Measurements from ENCODE around the gene GALE. TPM values are rescaled to one million over a fixed set of nuclear protein-coding genes. Genes with fewer than 3 reads are reported as not detected.

Gene GALE
- polyA plus RNA-seq, 3 donors = 17.6 to 21.9 (median 18.0) TPM

DNA sequence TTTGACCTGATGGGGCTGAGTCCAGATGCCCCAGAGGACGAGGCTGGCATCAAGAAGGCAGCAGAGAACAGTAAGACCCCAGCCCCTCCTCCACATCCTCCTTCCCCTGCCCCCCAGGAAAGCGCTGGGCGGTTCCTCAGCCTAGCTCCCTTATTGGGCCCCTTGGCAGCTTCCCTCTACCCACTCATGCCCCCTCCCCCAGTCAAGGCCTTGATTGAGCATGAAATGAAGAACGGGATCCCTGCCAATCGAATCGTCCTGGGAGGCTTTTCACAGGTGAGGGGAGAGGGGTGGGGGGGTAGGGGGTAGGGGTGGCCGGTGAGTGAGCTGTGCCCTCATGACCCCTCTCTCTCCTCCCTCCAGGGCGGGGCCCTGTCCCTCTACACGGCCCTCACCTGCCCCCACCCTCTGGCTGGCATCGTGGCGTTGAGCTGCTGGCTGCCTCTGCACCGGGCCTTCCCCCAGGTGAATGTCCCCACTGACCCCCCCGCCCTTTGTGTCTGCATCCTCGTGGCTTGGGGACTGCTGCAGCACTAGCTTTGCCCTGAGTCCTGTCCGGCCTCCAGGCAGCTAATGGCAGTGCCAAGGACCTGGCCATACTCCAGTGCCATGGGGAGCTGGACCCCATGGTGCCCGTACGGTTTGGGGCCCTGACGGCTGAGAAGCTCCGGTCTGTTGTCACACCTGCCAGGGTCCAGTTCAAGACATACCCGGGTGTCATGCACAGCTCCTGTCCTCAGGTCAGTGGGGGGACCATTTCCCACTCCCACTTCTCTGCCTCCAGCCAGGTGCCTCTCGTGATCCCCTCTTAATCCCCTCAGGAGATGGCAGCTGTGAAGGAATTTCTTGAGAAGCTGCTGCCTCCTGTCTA is 6.5 kb downstream of the GALE start:
- no peak for TF ChIP-seq CTCF (IDR thresholded peaks at IDR 0.05)
- peak in 1 of 3 donors; percentile 2 for DNase-seq

DNA sequence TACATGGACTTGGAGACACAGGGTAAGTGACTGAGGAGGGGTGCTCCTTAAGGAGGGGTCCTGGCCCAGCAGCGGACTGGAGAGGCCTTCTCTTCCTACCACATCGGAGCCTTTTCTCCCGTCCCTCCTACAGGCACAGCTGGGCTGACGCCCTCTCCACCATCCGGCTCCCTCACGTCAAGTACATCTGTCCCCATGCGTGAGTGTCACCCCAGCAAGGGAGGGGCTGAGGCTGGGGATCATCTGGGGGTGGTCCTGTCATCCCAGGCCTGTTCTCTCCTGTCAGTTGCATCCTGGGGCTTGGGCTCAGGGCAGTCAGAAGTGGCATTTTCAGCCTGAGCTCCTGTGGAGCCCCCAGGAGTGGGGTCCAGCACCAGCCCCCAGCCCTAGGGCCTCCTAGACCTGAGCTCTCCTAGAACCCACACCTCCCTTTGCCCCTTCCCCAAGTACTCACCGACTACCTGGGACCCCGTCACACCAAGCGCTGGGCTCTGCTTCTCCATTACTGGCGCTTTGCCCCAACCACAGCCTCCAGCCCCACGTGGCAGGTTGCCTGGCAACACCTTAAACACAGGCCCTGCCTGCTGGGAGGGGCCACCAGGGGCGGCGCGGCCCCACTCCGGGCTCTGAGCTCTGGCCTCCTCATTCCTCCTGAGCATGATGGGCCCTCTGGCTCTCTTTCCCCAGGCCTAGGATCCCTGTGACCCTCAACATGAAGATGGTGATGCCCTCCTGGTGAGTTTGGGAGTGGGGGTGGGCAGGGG is 7.4 kb downstream of the GALE start:
- no peak overlapping the region for H3K9ac ChIP-seq (ENCODE audit: insufficient read depth, low read length, poor library complexity, severe bottlenecking)
- Mint-ChIP-seq H3K27me3 (ENCODE audit: low read depth in 3 of 3) (no peaks in the 10 kb centered on the region), H3K36me3 (peaks cover 26 to 55% of the 10 kb centered on the region in 2 donors), H3K9me3 (peaks cover 0 to 3% (median 0%) of the 10 kb centered on the region in 7 donors), H3K4me3 (no peak overlapping the region), H3K27ac (peak overlapping the region in 3 of 7 donors; percentile 32 to 61 (median 33)), H3K4me1 (peaks cover 24% of the 10 kb centered on the region)
- peaks cover 33 to 61% of the 10 kb centered on the region in 2 donors for H3K36me3 ChIP-seq (replicated peaks in 1 of 2; ENCODE audit: control insufficient read depth in 1 of 2, insufficient read depth in 2 of 2, low read length in 2 of 2)
- no peak overlapping the region for H2AFZ ChIP-seq (ENCODE audit: insufficient read depth, low read depth, low read length, poor library complexity, severe bottlenecking)
- peaks cover 19% of the 10 kb centered on the region for H4K20me1 ChIP-seq (ENCODE audit: insufficient read depth, low read length)
- H3K79me2 ChIP-seq (ENCODE audit: insufficient read depth, low read length) = peaks cover 31% of the 10 kb centered on the region
- DNase-seq = peak in 1 of 3 donors; percentile 14
- H3K4me2 ChIP-seq (replicated peaks; ENCODE audit: extremely low read depth, low read length, poor library complexity, severe bottlenecking) = no peak overlapping the region
- H3K9me3 ChIP-seq (replicated peaks in 1 of 2; ENCODE audit: control insufficient read depth in 1 of 2, insufficient read depth in 1 of 2, low read length in 2 of 2) = no peaks in the 10 kb centered on the region
- intact Hi-C loops (cut with micrococcal nuclease) = no loop called here
- H3K27me3 ChIP-seq (ENCODE audit: control insufficient read depth in 2 of 2, insufficient read depth in 2 of 2, low read length in 2 of 2) = no peaks in the 10 kb centered on the region
- H3K27ac ChIP-seq (ENCODE audit: low read depth in 1 of 2, low read length in 2 of 2) = no peak overlapping the region
- H3K4me3 ChIP-seq (replicated peaks in 1 of 3; ENCODE audit: low read depth in 2 of 3, low read length in 3 of 3) = no peak overlapping the region
- H3K4me1 ChIP-seq (ENCODE audit: control insufficient read depth in 1 of 2, insufficient read depth in 2 of 2, low read length in 2 of 2) = peaks cover 22 to 34% of the 10 kb centered on the region in 2 donors
- no peak for TF ChIP-seq CTCF (IDR thresholded peaks at IDR 0.05)
- WGBS (ENCODE audit: insufficient coverage) = 47% methylated on average over 7 of the region's 16 CpGs

More for the DNA sequence above, 6.5 kb downstream of the GALE start:
- H3K9ac ChIP-seq (ENCODE audit: insufficient read depth, low read length, poor library complexity, severe bottlenecking) = no peak overlapping the region
- H2AFZ ChIP-seq (ENCODE audit: insufficient read depth, low read depth, low read length, poor library complexity, severe bottlenecking) = no peak overlapping the region
- H3K79me2 ChIP-seq (ENCODE audit: insufficient read depth, low read length) = peaks cover 31% of the 10 kb centered on the region
- peaks cover 19% of the 10 kb centered on the region for H4K20me1 ChIP-seq (ENCODE audit: insufficient read depth, low read length)
- no peaks in the 10 kb centered on the region for H3K27me3 ChIP-seq (ENCODE audit: control insufficient read depth in 2 of 2, insufficient read depth in 2 of 2, low read length in 2 of 2)
- 89% methylated on average over 13 of the region's 21 CpGs for WGBS (ENCODE audit: insufficient coverage)
- H3K27ac Mint-ChIP-seq = peak overlapping the region in 2 of 7 donors; percentile 58 to 80
- H3K9me3 ChIP-seq (replicated peaks in 1 of 2; ENCODE audit: control insufficient read depth in 1 of 2, insufficient read depth in 1 of 2, low read length in 2 of 2) = no peaks in the 10 kb centered on the region
- no peak overlapping the region for H3K4me2 ChIP-seq (replicated peaks; ENCODE audit: extremely low read depth, low read length, poor library complexity, severe bottlenecking)
- H3K4me3 ChIP-seq (replicated peaks in 1 of 3; ENCODE audit: low read depth in 2 of 3, low read length in 3 of 3) = no peak overlapping the region
- H3K9me3 Mint-ChIP-seq = peaks cover 0 to 3% (median 0%) of the 10 kb centered on the region in 7 donors
- peaks cover 29% of the 10 kb centered on the region for H3K4me1 Mint-ChIP-seq
- H3K27ac ChIP-seq (ENCODE audit: low read depth in 1 of 2, low read length in 2 of 2) = no peak overlapping the region
- H3K4me3 Mint-ChIP-seq = no peak overlapping the region
- peaks cover 27 to 38% of the 10 kb centered on the region in 2 donors for H3K4me1 ChIP-seq (ENCODE audit: control insufficient read depth in 1 of 2, insufficient read depth in 2 of 2, low read length in 2 of 2)
- intact Hi-C loops (cut with micrococcal nuclease) = no loop called here
- H3K36me3 Mint-ChIP-seq = peaks cover 26 to 54% of the 10 kb centered on the region in 2 donors
- no peaks in the 10 kb centered on the region for H3K27me3 Mint-ChIP-seq (ENCODE audit: low read depth in 3 of 3)
- peaks cover 33 to 54% of the 10 kb centered on the region in 2 donors for H3K36me3 ChIP-seq (replicated peaks in 1 of 2; ENCODE audit: control insufficient read depth in 1 of 2, insufficient read depth in 2 of 2, low read length in 2 of 2)
